ENCODE measurements around the gene SLC4A4. TPM values are rescaled to one million over a fixed set of nuclear protein-coding genes. Genes with fewer than 3 reads are reported as not detected.
"Not testable (repeated sequence)": the region's sequence is repeated elsewhere in the genome, so short reads cannot be mapped to it uniquely, and the experiment has no call there.

The SLC4A4 gene
- total RNA-seq, 1 donor from 2014 or later: 3.0 TPM

GRCh38 chr4:71405791-71406190, 67.0 kb downstream of the SLC4A4 start:
- peaks cover 7% of the 10 kb centered on the region for H3K9me3 Mint-ChIP-seq (ENCODE audit: unreplicated experiment)
- Histone ChIP-seq H3K27ac (ENCODE audit: low read depth, low read length) (no peak overlapping the region), H3K36me3 (ENCODE audit: insufficient read depth, low read length) (no peaks in the 10 kb centered on the region), H3K9ac (ENCODE audit: low read length) (no peak overlapping the region), H3K27me3 (ENCODE audit: insufficient read depth, low read length) (no peaks in the 10 kb centered on the region), H3K79me2 (ENCODE audit: insufficient read depth, low read length) (no peaks in the 10 kb centered on the region), H3K4me2 (ENCODE audit: low read length) (no peak overlapping the region), H3K9me3 (ENCODE audit: insufficient read depth, low read depth, low read length) (no peaks in the 10 kb centered on the region), H3K4me3 (ENCODE audit: insufficient read depth, low read depth, low read length) (no peak overlapping the region), H2AFZ (ENCODE audit: low read depth, low read length) (no peak overlapping the region), H4K20me1 (ENCODE audit: insufficient read depth, low read length) (no peaks in the 10 kb centered on the region), H3K4me1 (ENCODE audit: insufficient read depth, low read length) (peaks cover 7% of the 10 kb centered on the region)
- H3K27ac Mint-ChIP-seq (ENCODE audit: unreplicated experiment): no peak overlapping the region
- H3K27me3 Mint-ChIP-seq (ENCODE audit: low read depth, unreplicated experiment): no peaks in the 10 kb centered on the region
- no peak for DNase-seq (ENCODE audit: low read depth)
- no peak for FAIRE-seq
- TF ChIP-seq EZH2 (IDR thresholded peaks at IDR 0.05; ENCODE audit: insufficient read depth, low read length) (no peak), CTCF (IDR thresholded peaks at IDR 0.05; ENCODE audit: insufficient read depth, low read depth, low read length) (no peak)
- no peak overlapping the region for H3K4me3 Mint-ChIP-seq (ENCODE audit: unreplicated experiment)
- H3K4me1 Mint-ChIP-seq (ENCODE audit: low read depth, unreplicated experiment): peaks cover 7% of the 10 kb centered on the region
- no peaks in the 10 kb centered on the region for H3K36me3 Mint-ChIP-seq (ENCODE audit: low read depth, unreplicated experiment)

GRCh38 chr4:71406459-71406963, 67.7 kb downstream of the SLC4A4 start:
- peaks cover 7% of the 10 kb centered on the region for H3K4me1 Mint-ChIP-seq (ENCODE audit: low read depth, unreplicated experiment)
- H3K27me3 Mint-ChIP-seq (ENCODE audit: low read depth, unreplicated experiment): no peaks in the 10 kb centered on the region
- Histone ChIP-seq H3K79me2 (ENCODE audit: insufficient read depth, low read length) (no peaks in the 10 kb centered on the region), H3K9ac (ENCODE audit: low read length) (no peak overlapping the region), H3K36me3 (ENCODE audit: insufficient read depth, low read length) (no peaks in the 10 kb centered on the region), H3K9me3 (ENCODE audit: insufficient read depth, low read depth, low read length) (no peaks in the 10 kb centered on the region), H3K27ac (ENCODE audit: low read depth, low read length) (no peak overlapping the region), H2AFZ (ENCODE audit: low read depth, low read length) (no peak overlapping the region), H3K4me1 (ENCODE audit: insufficient read depth, low read length) (peaks cover 7% of the 10 kb centered on the region), H3K4me2 (ENCODE audit: low read length) (peak overlapping the region; percentile 3), H3K4me3 (ENCODE audit: insufficient read depth, low read depth, low read length) (no peak overlapping the region), H4K20me1 (ENCODE audit: insufficient read depth, low read length) (no peaks in the 10 kb centered on the region), H3K27me3 (ENCODE audit: insufficient read depth, low read length) (no peaks in the 10 kb centered on the region)
- TF ChIP-seq EZH2 (IDR thresholded peaks at IDR 0.05; ENCODE audit: insufficient read depth, low read length) (no peak), CTCF (IDR thresholded peaks at IDR 0.05; ENCODE audit: insufficient read depth, low read depth, low read length) (no peak)
- H3K4me3 Mint-ChIP-seq (ENCODE audit: unreplicated experiment): no peak overlapping the region
- DNase-seq (ENCODE audit: low read depth): peak; percentile 75
- FAIRE-seq: peak; percentile 41
- H3K27ac Mint-ChIP-seq (ENCODE audit: unreplicated experiment): no peak overlapping the region
- H3K36me3 Mint-ChIP-seq (ENCODE audit: low read depth, unreplicated experiment): no peaks in the 10 kb centered on the region
- H3K9me3 Mint-ChIP-seq (ENCODE audit: unreplicated experiment): peaks cover 7% of the 10 kb centered on the region

DNA sequence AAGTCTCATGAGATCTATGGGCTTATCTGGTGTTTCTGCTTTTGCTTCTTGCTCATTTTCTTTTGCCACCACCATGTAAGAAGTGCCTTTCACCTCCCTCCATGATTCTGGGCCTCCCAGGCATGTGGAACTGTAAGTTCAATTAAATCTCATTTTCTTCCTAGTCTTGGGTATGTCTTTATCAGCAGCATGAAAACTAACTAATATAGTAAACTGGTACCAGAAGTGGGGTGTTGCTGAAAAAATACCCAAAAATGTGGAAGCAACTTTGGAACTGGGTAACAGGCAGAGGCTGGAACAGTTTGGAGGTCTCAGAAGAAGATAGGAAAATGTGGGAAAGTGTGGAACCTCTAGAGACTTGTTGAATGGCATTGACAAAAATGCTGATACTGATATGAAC, 70.1 kb downstream of the SLC4A4 start:
- H3K4me1 ChIP-seq (ENCODE audit: insufficient read depth, low read length); H3K27me3 ChIP-seq (ENCODE audit: insufficient read depth, low read length); H3K9me3 ChIP-seq (ENCODE audit: insufficient read depth, low read depth, low read length); H4K20me1 ChIP-seq (ENCODE audit: insufficient read depth, low read length); H3K79me2 ChIP-seq (ENCODE audit: insufficient read depth, low read length); H3K4me3 Mint-ChIP-seq (ENCODE audit: unreplicated experiment); H3K27ac Mint-ChIP-seq (ENCODE audit: unreplicated experiment); H3K4me2 ChIP-seq (ENCODE audit: low read length); H3K9me3 Mint-ChIP-seq (ENCODE audit: unreplicated experiment); H3K36me3 ChIP-seq (ENCODE audit: insufficient read depth, low read length); H3K27me3 Mint-ChIP-seq (ENCODE audit: low read depth, unreplicated experiment); H3K9ac ChIP-seq (ENCODE audit: low read length); H3K27ac ChIP-seq (ENCODE audit: low read depth, low read length); FAIRE-seq; H3K36me3 Mint-ChIP-seq (ENCODE audit: low read depth, unreplicated experiment); H3K4me3 ChIP-seq (ENCODE audit: insufficient read depth, low read depth, low read length); DNase-seq (ENCODE audit: low read depth); H2AFZ ChIP-seq (ENCODE audit: low read depth, low read length); H3K4me1 Mint-ChIP-seq (ENCODE audit: low read depth, unreplicated experiment): not testable (repeated sequence)
